HEK293 (cell line): ENCODE results near the gene SH3RF3.
"Not testable (repeated sequence)": the region's sequence is repeated elsewhere in the genome, so short reads cannot be mapped to it uniquely, and the experiment has no call there.

Experiments
- CTCF ChIA-PET: fragments of 350-600 bp; formaldehyde crosslinking; extraction: SDS; loops from one replicate; lab custom pipeline; 2021; ENCODE audit warnings: antibody characterized with exemption; lab: Yijun Ruan, JAX
- POLR2A ChIA-PET: fragments of 300-600 bp; formaldehyde crosslinking; extraction: SDS; loops from one replicate; lab custom pipeline; 2020; ENCODE audit warnings: antibody characterized with exemption, inconsistent platforms; lab: Yijun Ruan, JAX
- H3K27ac ChIP-seq: fragments of 200-500 bp; sonication (Bioruptor generic); 2 replicates; pipeline ENCODE4 v1.5.1; 2014; ENCODE audit warnings: low read depth, low read length, control low read depth, inconsistent platforms; ENCODE audit errors: extremely low read depth
- H3K36me3 ChIP-seq, 2 experiments: fragments of 200-500 bp in 1 of 2; sonication (Bioruptor generic) in 1 of 2; 1 replicate in 1 of 2; 2 replicates in 1 of 2; pipeline ENCODE4 v1.5.1; 2014 to 2017; ENCODE audit warnings: inconsistent platforms in 2 of 2, low read length in 2 of 2; ENCODE audit not compliant: control insufficient read depth in 2 of 2, insufficient read depth in 1 of 2
- H3K4me1 ChIP-seq: fragments of 200-500 bp; sonication (Bioruptor generic); 2 replicates; pipeline ENCODE4 v1.5.1; 2014; ENCODE audit warnings: mild to moderate bottlenecking, low read length, inconsistent platforms; ENCODE audit not compliant: control insufficient read depth, insufficient read depth
- H3K4me3 ChIP-seq: 2 replicates; pipeline ENCODE4 v1.5.1; 2011; ENCODE audit warnings: low read depth, mild to moderate bottlenecking, control low read depth, low read length, moderate library complexity
- H3K9me3 ChIP-seq: fragments of 200-500 bp; sonication (Bioruptor generic); 2 replicates; pipeline ENCODE4 v1.5.1; 2014; ENCODE audit warnings: low read depth, low read length, inconsistent platforms; ENCODE audit not compliant: control insufficient read depth, insufficient read depth
- FEZF1 ChIP-seq: fragments of 450-650 bp; formaldehyde crosslinking; IDR thresholded peaks from 2 replicates; pipeline ENCODE4 v1.5.1; 2016; ENCODE audit warnings: missing biosample characterization, missing genetic modification characterization
- GLI2 ChIP-seq: fragments of 450-650 bp; formaldehyde crosslinking; IDR thresholded peaks from 2 replicates; pipeline ENCODE4; 2017; ENCODE audit warnings: missing biosample characterization, missing genetic modification characterization, low read depth, borderline replicate concordance
- KLF9 ChIP-seq: fragments of 450-650 bp; formaldehyde crosslinking; IDR thresholded peaks from 2 replicates; pipeline ENCODE4 v1.5.1; 2016; ENCODE audit warnings: missing biosample characterization, missing genetic modification characterization, low read depth
- MEIS1 ChIP-seq: sonication (generic); formaldehyde crosslinking; IDR thresholded peaks from 2 replicates; pipeline ENCODE4 v1.8.1; 2022; ENCODE audit warnings: missing genetic modification reagents, mild to moderate bottlenecking, borderline replicate concordance
- PRDM10 ChIP-seq: fragments of 450-650 bp; formaldehyde crosslinking; IDR thresholded peaks from 2 replicates; pipeline ENCODE4 v1.5.1; 2016; ENCODE audit warnings: missing biosample characterization, missing genetic modification characterization
- REPIN1 ChIP-seq: fragments of 450-650 bp; formaldehyde crosslinking; IDR thresholded peaks from 2 replicates; pipeline ENCODE4 v1.5.1; 2017; ENCODE audit warnings: missing biosample characterization, missing genetic modification characterization, low read depth
- SP2 ChIP-seq: fragments of 450-650 bp; formaldehyde crosslinking; IDR thresholded peaks from 2 replicates; pipeline ENCODE4 v1.5.1; 2016; ENCODE audit warnings: missing biosample characterization, missing genetic modification characterization
- ZFP37 ChIP-seq: fragments of 450-650 bp; formaldehyde crosslinking; IDR thresholded peaks from 2 replicates; pipeline ENCODE4 v1.5.1; 2016; ENCODE audit warnings: missing biosample characterization, missing genetic modification characterization
- ZIC2 ChIP-seq: fragments of 450-650 bp; formaldehyde crosslinking; IDR thresholded peaks from 2 replicates; pipeline ENCODE4 v1.5.1; 2016; ENCODE audit warnings: missing biosample characterization, missing genetic modification characterization
- ZNF146 ChIP-seq: fragments of 450-650 bp; formaldehyde crosslinking; IDR thresholded peaks from 2 replicates; pipeline ENCODE4 v1.5.1; 2016; ENCODE audit warnings: missing biosample characterization, missing genetic modification characterization
- ZNF280D ChIP-seq: fragments of 450-650 bp; formaldehyde crosslinking; IDR thresholded peaks from 2 replicates; pipeline ENCODE4 v1.5.1; 2016; ENCODE audit warnings: missing biosample characterization, missing genetic modification characterization
- ZNF473 ChIP-seq: fragments of 450-650 bp; formaldehyde crosslinking; IDR thresholded peaks from 2 replicates; pipeline ENCODE4 v1.5.1; 2017; ENCODE audit warnings: missing biosample characterization, missing genetic modification characterization
- ZNF48 ChIP-seq: fragments of 450-650 bp; formaldehyde crosslinking; IDR thresholded peaks from 2 replicates; pipeline ENCODE4 v1.5.1; 2016; ENCODE audit warnings: missing biosample characterization, missing genetic modification characterization
- ZNF658 ChIP-seq: fragments of 450-650 bp; formaldehyde crosslinking; IDR thresholded peaks from 2 replicates; pipeline ENCODE4; 2016; ENCODE audit warnings: missing biosample characterization, missing genetic modification characterization
- ZNF843 ChIP-seq: fragments of 450-650 bp; formaldehyde crosslinking; IDR thresholded peaks from 2 replicates; pipeline ENCODE4 v1.5.1; 2016; ENCODE audit warnings: missing biosample characterization, missing genetic modification characterization
- ZSCAN5A ChIP-seq: fragments of 450-650 bp; formaldehyde crosslinking; IDR thresholded peaks from 2 replicates; pipeline ENCODE4 v1.5.1; 2016; ENCODE audit warnings: missing biosample characterization, missing genetic modification characterization
- TF ChIP-seq, protein P1 (sequence below): fragments of 450-650 bp; formaldehyde crosslinking; IDR thresholded peaks from 2 replicates; pipeline ENCODE4 v1.5.1; 2016; ENCODE audit warnings: missing biosample characterization, missing genetic modification characterization
- TF ChIP-seq, protein P2 (sequence below): fragments of 450-650 bp; formaldehyde crosslinking; IDR thresholded peaks from 2 replicates; pipeline ENCODE4 v1.5.1; 2017; ENCODE audit warnings: missing biosample characterization, mild to moderate bottlenecking, missing genetic modification characterization, moderate library complexity
- TF ChIP-seq, protein P3 (sequence below): fragments of 450-650 bp; formaldehyde crosslinking; IDR thresholded peaks from 2 replicates; pipeline ENCODE4 v1.5.1; 2017; ENCODE audit warnings: missing biosample characterization, missing genetic modification characterization

SH3RF3 gene

DNA sequence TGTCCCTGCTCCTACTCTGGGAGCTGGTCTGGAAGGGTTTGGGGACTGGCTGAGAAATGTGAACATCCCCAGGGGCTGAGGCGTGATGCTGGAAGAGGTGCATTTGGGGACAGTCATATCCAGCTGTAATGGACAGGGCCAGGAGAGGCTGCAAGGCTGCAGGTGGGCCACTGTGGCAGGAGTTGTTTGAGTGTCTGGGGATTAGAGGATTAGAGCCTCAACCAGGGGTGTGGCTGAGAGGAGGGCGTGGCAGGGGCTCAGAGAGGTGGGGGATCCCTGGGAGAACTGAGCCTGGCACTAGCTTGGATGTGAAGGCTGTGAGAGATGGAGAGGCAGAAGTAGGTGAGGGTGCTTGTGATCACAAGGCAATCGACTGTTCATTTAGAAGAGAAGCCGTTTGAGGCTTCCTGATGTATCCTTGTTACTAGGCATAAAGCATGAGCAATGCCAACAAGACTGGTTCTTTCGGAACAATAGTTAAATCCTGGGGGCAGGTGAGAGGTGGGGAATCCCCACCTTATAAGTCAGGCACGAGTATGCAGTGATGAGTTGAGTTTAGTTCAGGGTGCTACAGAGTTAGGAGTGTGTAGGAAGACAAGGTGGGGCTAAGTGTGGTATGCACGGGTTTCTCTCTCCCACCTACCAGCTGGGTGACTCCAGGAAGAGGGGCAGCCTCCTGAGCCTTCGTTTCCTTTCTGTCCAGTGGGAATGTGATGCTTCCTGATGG, 31.9 kb downstream of the SH3RF3 start (continued):
- TF ChIP-seq ZIC2 (peak; percentile 41; the same call in 1 of the 2 replicates), ZFP37 (tag by site-specific recombination) (no peak)
- TF ChIP-seq, all 188 proteins: peak for 6

DNA sequence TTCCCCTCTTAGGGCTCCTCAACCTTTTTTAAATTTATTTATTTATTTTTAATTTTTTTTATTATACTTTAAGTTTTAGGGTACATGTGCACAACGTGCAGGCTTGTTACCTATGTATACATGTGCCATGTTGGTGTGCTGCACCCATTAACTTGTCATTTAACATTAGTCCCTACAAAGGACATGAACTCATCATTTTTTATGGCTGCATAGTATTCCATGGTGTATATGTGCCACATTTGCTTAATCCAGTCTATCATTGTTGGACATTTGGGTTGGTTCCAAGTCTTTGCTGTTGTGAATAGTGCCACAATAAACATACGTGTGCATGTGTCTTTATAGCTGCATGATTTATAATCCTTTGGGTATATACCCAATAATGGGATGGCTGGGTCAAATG, 33.4 kb downstream of the SH3RF3 start:
- CTCF ChIA-PET, result interaction anchor here (0.7 to 1.5 kb wide), 2 partner anchors 9 to 15 kb away, joined by 3 read pairs; no protein-coding TSS in a partner anchor
- H3K4me1 ChIP-seq, result peaks cover 19% of the 10 kb centered on the region
- POLR2A ChIA-PET, result interaction anchor here (1.0 kb wide), 1 partner anchor 51 kb away, joined by 3 read pairs; no protein-coding TSS in a partner anchor
- H3K36me3 ChIP-seq, H3K4me3 ChIP-seq, H3K9me3 ChIP-seq, H3K27ac ChIP-seq: not testable (repeated sequence)
- TF ChIP-seq, protein P1, sequence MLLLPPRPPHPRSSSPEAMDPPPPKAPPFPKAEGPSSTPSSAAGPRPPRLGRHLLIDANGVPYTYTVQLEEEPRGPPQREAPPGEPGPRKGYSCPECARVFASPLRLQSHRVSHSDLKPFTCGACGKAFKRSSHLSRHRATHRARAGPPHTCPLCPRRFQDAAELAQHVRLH (tag by site-specific recombination), result peak; percentile 84
- 0 out of 2 replicates have a peak, but pooled peaks have one; percentile 27 for TF ChIP-seq ZNF280D (tag by site-specific recombination)
- TF ChIP-seq ZNF146 (tag by site-specific recombination), result peak; percentile 81

DNA sequence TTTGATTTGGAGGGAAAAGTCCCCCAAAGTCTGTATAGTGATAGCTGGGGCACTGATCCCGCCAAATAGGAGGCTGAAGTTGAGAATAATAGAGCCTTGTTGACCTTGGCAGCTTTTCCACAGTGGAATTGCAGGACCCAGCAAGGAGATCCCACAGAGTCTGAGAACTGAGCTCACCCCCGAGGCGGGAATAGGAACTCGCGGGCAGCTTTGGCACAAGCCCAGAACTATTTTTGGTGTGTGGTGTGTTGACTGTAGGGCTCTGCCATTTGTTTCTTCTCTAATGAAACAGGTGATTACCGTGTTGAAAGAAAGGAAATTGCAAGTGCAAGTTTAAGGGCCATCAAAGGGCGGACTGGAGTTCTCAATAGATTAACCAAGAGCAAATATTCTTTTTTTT, 34.0 kb downstream of the SH3RF3 start:
- Histone ChIP-seq H3K36me3 (no peaks in the 10 kb centered on the region), H3K27ac (no peak overlapping the region), H3K4me1 (peaks cover 19% of the 10 kb centered on the region), H3K4me3 (no peak overlapping the region), H3K9me3 (no peaks in the 10 kb centered on the region)
- POLR2A ChIA-PET, result interaction anchor here (1.0 kb wide), 1 partner anchor 51 kb away, joined by 3 read pairs; no protein-coding TSS in a partner anchor
- CTCF ChIA-PET, result interaction anchor here (1.5 kb wide), 1 partner anchor 10 kb away, joined by 3 read pairs; no protein-coding TSS in a partner anchor
- no peak for TF ChIP-seq ZNF48 (tag by site-specific recombination)
- TF ChIP-seq ZNF658, result no peak
- TF ChIP-seq, protein P2, sequence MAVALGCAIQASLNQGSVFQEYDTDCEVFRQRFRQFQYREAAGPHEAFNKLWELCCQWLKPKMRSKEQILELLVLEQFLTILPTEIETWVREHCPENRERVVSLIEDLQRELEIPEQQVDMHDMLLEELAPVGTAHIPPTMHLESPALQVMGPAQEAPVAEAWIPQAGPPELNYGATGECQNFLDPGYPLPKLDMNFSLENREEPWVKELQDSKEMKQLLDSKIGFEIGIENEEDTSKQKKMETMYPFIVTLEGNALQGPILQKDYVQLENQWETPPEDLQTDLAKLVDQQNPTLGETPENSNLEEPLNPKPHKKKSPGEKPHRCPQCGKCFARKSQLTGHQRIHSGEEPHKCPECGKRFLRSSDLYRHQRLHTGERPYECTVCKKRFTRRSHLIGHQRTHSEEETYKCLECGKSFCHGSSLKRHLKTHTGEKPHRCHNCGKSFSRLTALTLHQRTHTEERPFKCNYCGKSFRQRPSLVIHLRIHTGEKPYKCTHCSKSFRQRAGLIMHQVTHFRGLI (tag by site-specific recombination), result peak; percentile 39; the same call in 1 of the 2 replicates
- TF ChIP-seq KLF9 (tag by site-specific recombination), result no peak
- TF ChIP-seq GLI2 (tag by site-specific recombination), result no peak
- TF ChIP-seq SP2, result no peak
- TF ChIP-seq, protein P3, sequence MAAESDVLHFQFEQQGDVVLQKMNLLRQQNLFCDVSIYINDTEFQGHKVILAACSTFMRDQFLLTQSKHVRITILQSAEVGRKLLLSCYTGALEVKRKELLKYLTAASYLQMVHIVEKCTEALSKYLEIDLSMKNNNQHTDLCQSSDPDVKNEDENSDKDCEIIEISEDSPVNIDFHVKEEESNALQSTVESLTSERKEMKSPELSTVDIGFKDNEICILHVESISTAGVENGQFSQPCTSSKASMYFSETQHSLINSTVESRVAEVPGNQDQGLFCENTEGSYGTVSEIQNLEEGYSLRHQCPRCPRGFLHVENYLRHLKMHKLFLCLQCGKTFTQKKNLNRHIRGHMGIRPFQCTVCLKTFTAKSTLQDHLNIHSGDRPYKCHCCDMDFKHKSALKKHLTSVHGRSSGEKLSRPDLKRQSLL, result no peak
- peak; percentile 84 for TF ChIP-seq FEZF1 (tag by site-specific recombination)
- TF ChIP-seq ZNF843 (tag by site-specific recombination), result no peak
- no peak for TF ChIP-seq ZSCAN5A
- no peak for TF ChIP-seq MEIS1
- TF ChIP-seq ZNF473 (tag by site-specific recombination), result no peak
- peak; percentile 68 for TF ChIP-seq PRDM10
- TF ChIP-seq REPIN1 (tag by site-specific recombination), result no peak
